DND-41 (cell line): ENCODE measurements around the gene CALCOCO1.

Experiments
- ATAC-seq: fragments of 200-7000 bp; cut with Tn5 transposase; 3 replicates; pipeline ENCODE4 v1.9.1; 2021; ENCODE audit warnings: low read depth; ENCODE audit not compliant: insufficient read depth
- DNase-seq: peaks from one replicate; pipeline ENCODE4 v3.0.0-alpha.2; 2020
- H2AFZ ChIP-seq: 2 replicates; pipeline ENCODE4 v1.6.0; 2012; ENCODE audit warnings: low read depth, low read length
- H3K27ac ChIP-seq: 2 replicates; pipeline ENCODE4 v1.5.1; 2012; ENCODE audit warnings: low read length, inconsistent platforms
- H3K27me3 ChIP-seq: fragments of 200-600 bp; sonication (generic); 2 replicates; pipeline ENCODE4 v1.6.0; 2012; ENCODE audit warnings: low read length, mild to moderate bottlenecking, inconsistent platforms; ENCODE audit not compliant: insufficient read depth, poor library complexity
- H3K36me3 ChIP-seq: 2 replicates; pipeline ENCODE4 v1.5.1; 2012; ENCODE audit warnings: low read length, inconsistent platforms; ENCODE audit not compliant: insufficient read depth
- H3K4me1 ChIP-seq: 2 replicates; pipeline ENCODE4 v1.5.1; 2012; ENCODE audit warnings: mild to moderate bottlenecking, low read length; ENCODE audit not compliant: insufficient read depth
- H3K4me2 ChIP-seq: 2 replicates; pipeline ENCODE4 v1.6.0; 2012; ENCODE audit warnings: mild to moderate bottlenecking, moderate library complexity, low read length, inconsistent platforms; ENCODE audit not compliant: insufficient read depth
- H3K4me3 ChIP-seq, 2 experiments: fragments of 200-600 bp in 1 of 2; shearing (Covaris generic) in 1 of 2; 2 replicates each; pipeline ENCODE4 v1.5.1; 2012 to 2016; ENCODE audit warnings: inconsistent platforms in 2 of 2, low read length in 2 of 2, mild to moderate bottlenecking in 2 of 2, low read depth in 1 of 2, moderate library complexity in 1 of 2
- H3K79me2 ChIP-seq: 2 replicates; pipeline ENCODE4 v1.6.0; 2012; ENCODE audit warnings: low read length, inconsistent platforms; ENCODE audit not compliant: insufficient read depth
- H3K9ac ChIP-seq: 2 replicates; pipeline ENCODE4 v1.6.0; 2012; ENCODE audit warnings: low read depth, mild to moderate bottlenecking, inconsistent platforms, low read length, moderate library complexity
- H3K9me3 ChIP-seq: 2 replicates; pipeline ENCODE4 v1.5.1; 2012; ENCODE audit warnings: low read length, moderate library complexity, mild to moderate bottlenecking, inconsistent platforms; ENCODE audit not compliant: insufficient read depth, severe bottlenecking
- H4K20me1 ChIP-seq: 2 replicates; pipeline ENCODE4 v1.6.0; 2012; ENCODE audit warnings: low read length; ENCODE audit not compliant: insufficient read depth
- EZH2 ChIP-seq: IDR thresholded peaks from 3 replicates; pipeline ENCODE4 v1.6.1; 2012; ENCODE audit warnings: borderline replicate concordance, low read depth, mild to moderate bottlenecking, moderate library complexity, low read length, inconsistent platforms; ENCODE audit not compliant: severe bottlenecking
- TF ChIP-seq, protein P1 (sequence below): IDR thresholded peaks from 2 replicates; pipeline ENCODE4 v1.5.1; 2012; ENCODE audit warnings: borderline replicate concordance, low read length, moderate library complexity, mild to moderate bottlenecking; ENCODE audit not compliant: poor library complexity, severe bottlenecking; ENCODE audit errors: extremely low read depth

CALCOCO1 gene

DNA sequence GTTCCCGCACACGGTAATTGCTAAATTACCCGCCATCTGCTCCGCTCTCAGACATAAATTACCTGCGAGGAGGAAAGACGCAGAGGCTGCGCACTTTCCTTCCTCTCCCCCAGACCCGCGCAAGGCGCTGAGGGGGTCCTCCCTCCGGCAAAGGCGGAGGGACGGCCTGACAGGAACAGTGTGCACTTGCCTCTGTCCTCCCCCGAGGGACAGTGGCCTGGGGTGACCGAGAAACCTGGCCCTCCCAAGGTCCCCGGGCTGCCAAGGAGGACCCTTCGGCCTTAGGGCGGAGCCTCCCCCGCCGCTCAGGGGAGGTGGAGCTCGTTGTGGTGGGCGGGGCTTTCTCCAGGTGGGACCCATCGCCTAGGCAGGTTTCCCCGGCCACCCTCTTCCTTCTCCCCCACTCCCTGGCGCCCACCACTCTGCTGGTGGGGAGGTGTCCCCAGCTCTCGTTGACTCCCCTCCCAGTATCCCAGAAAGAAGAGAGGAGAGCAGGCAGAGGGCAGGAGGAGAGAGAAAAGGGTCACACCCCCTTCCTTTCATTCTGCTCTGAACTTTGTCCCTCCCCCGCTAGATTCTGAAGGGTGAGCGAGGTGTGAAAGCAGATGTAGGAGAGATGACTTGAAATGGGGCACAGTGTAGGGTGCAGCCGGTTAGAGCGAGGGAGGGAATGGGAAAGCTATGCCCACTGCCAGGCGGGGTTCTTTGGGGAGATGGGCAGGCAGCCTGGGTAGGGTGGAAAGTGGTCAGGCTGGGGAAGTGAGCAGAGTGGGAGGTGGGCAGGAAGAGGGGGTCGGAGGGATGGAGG, 11.4 kb upstream of the CALCOCO1 start:
- no peak for DNase-seq

DNA sequence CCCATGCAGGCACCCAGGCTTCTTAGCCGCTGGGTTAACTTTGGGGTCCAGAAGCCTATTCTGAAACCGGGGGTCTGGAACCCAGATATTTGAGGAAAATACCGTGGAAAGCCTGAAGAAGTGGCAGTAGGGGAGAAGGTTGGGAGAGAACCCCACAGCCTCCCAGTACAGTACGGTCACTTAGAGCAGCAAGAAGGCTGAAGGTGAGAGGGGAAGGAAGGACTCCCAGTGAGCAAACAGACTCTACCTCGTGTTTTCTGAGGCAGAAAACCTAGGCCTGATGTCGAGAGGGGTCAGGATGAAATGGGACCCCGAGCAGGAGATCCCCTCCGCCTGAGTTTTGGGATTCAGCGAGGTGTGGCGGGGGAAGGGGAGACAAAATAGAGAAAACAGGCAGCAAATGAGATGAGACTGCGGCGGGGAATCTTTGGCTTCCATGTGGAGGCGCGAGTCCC, 10.7 kb upstream of the CALCOCO1 start:
- TF ChIP-seq, protein P1, sequence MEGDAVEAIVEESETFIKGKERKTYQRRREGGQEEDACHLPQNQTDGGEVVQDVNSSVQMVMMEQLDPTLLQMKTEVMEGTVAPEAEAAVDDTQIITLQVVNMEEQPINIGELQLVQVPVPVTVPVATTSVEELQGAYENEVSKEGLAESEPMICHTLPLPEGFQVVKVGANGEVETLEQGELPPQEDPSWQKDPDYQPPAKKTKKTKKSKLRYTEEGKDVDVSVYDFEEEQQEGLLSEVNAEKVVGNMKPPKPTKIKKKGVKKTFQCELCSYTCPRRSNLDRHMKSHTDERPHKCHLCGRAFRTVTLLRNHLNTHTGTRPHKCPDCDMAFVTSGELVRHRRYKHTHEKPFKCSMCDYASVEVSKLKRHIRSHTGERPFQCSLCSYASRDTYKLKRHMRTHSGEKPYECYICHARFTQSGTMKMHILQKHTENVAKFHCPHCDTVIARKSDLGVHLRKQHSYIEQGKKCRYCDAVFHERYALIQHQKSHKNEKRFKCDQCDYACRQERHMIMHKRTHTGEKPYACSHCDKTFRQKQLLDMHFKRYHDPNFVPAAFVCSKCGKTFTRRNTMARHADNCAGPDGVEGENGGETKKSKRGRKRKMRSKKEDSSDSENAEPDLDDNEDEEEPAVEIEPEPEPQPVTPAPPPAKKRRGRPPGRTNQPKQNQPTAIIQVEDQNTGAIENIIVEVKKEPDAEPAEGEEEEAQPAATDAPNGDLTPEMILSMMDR = no peak
- TF ChIP-seq EZH2 = no peak
- Histone ChIP-seq H3K9me3 (no peaks in the 10 kb centered on the region), H3K27ac (no peak overlapping the region), H3K27me3 (peaks cover 34% of the 10 kb centered on the region), H3K36me3 (no peaks in the 10 kb centered on the region), H2AFZ (no peak overlapping the region), H3K4me2 (no peak overlapping the region), H3K79me2 (no peaks in the 10 kb centered on the region), H3K4me3 (no peak overlapping the region), H3K9ac (no peak overlapping the region), H3K4me1 (no peaks in the 10 kb centered on the region), H4K20me1 (0 out of 2 replicates have a peak, but pooled peaks cover 5% of the 10 kb centered on the region)
- no peak for DNase-seq
- no peak for ATAC-seq

More for the DNA sequence above, 11.4 kb upstream of the CALCOCO1 start:
- Histone ChIP-seq H4K20me1 (0 out of 2 replicates have a peak, but pooled peaks cover 5% of the 10 kb centered on the region), H3K4me2 (no peak overlapping the region), H3K27ac (no peak overlapping the region), H3K36me3 (no peaks in the 10 kb centered on the region), H3K4me3 (no peak overlapping the region), H2AFZ (no peak overlapping the region), H3K79me2 (no peaks in the 10 kb centered on the region), H3K27me3 (peaks cover 31% of the 10 kb centered on the region), H3K4me1 (no peaks in the 10 kb centered on the region), H3K9ac (no peak overlapping the region), H3K9me3 (no peaks in the 10 kb centered on the region)
- ATAC-seq = no peak
- no peak for TF ChIP-seq EZH2
- TF ChIP-seq, protein P1 = no peak

DNA sequence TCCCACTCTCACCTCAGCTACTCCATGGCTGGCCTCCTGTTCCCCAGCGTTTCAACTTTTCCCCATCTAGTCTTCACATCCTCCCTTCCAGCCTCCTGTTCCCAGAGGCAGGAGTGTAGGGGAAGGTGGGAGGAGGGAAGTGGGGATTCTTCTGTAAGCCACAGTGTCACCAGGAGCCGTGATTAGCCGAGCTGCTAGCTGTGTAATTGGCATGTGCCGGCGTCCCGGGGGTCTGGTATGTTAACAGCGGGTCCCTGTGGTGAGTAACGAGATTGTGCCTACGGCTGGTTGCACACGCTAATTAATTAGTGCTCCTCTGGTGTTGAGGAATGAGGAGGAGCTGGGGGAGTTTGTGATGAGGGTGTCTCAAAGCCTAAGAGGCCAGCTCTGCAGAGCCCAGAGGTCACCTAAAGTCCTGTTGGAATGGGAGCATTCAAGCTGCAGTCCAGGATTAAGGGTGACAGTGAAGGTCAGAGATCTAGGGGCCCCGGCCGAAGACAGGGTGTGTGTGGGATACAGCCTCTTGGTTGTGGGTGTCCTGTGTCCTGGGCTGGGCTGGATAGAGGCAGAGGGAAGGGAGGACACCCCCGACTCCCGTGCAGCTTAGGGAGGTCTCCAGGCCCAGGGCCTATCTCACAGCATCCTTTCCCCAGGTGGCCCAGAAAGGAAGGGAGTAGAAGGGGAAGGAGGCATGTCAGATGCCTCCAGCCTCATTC, 10.0 kb upstream of the CALCOCO1 start:
- no peaks in the 10 kb centered on the region for H3K36me3 ChIP-seq
- DNase-seq (no peak), ATAC-seq (no peak)
- no peak overlapping the region for H3K4me3 ChIP-seq
- peaks cover 34% of the 10 kb centered on the region for H3K27me3 ChIP-seq
- no peaks in the 10 kb centered on the region for H3K4me1 ChIP-seq
- no peak overlapping the region for H3K27ac ChIP-seq
- no peaks in the 10 kb centered on the region for H3K79me2 ChIP-seq
- no peak overlapping the region for H2AFZ ChIP-seq
- no peak overlapping the region for H3K9ac ChIP-seq
- no peaks in the 10 kb centered on the region for H3K9me3 ChIP-seq
- TF ChIP-seq, protein P1 = no peak
- TF ChIP-seq EZH2 = no peak
- no peak overlapping the region for H3K4me2 ChIP-seq
- H4K20me1 ChIP-seq = 0 out of 2 replicates have a peak, but pooled peaks cover 5% of the 10 kb centered on the region
